ENCODE data around the gene SUPT4H1.
A peak's percentile ranks its signal among the peaks of the same experiment; 100 is the strongest.

The SUPT4H1 gene

DNA sequence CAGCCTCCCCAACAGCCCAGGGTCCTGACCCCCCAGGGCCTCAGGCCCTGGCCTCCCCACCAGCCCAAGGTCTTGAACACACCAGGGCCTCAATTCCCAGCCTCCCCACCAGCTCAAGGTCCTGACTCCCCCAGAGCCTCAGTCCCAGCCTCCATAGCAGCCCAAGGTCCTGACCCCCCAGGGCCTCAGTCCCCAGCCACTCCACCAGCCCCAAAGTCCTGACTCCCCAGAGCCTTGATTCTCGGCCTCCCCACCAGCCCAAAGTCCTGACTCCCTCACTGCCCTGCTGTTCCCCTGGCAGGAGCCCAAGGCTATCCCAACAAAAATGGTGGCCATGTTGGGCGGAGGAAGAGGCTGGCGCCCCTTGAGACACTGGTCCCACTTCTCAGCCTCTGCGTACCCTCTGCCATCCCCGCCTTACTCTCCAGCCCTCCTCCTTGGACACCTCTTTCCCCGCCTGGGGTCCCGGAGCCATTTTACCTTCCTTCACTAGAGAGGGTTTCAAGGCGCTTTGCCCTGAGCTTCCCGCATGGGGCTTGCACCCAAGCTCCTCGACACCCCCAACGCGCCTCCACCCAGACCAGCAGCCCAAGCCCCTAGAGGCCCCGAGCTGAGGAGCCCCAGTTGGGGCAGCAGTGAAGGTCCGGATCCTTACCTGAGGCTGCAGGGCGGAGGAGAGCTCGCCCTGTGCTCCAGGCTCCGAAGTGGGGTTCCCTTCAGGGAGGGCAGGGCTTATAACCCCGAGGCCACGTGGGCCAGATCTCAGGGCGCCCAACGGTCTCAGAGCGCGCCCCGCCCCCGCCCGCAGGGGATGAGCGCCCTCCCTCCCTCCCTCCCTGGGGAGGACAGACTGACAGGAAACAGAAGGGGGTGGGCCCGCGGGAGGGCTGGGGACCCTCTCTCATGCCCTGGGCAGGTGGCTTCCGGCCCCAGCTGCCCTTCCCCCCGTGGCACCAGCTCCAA lies 19.9 kb downstream of the SUPT4H1 start:
- DNase-seq (ENCODE audit: low read depth), result no peak
- TF ChIP-seq, protein P1, sequence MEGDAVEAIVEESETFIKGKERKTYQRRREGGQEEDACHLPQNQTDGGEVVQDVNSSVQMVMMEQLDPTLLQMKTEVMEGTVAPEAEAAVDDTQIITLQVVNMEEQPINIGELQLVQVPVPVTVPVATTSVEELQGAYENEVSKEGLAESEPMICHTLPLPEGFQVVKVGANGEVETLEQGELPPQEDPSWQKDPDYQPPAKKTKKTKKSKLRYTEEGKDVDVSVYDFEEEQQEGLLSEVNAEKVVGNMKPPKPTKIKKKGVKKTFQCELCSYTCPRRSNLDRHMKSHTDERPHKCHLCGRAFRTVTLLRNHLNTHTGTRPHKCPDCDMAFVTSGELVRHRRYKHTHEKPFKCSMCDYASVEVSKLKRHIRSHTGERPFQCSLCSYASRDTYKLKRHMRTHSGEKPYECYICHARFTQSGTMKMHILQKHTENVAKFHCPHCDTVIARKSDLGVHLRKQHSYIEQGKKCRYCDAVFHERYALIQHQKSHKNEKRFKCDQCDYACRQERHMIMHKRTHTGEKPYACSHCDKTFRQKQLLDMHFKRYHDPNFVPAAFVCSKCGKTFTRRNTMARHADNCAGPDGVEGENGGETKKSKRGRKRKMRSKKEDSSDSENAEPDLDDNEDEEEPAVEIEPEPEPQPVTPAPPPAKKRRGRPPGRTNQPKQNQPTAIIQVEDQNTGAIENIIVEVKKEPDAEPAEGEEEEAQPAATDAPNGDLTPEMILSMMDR (IDR thresholded peaks at IDR 0.05; ENCODE audit: low read length, missing control alignments), result no peak
- H3K4me3 ChIP-seq (replicated peaks; ENCODE audit: low read depth, low read length), result no peak overlapping the region

DNA sequence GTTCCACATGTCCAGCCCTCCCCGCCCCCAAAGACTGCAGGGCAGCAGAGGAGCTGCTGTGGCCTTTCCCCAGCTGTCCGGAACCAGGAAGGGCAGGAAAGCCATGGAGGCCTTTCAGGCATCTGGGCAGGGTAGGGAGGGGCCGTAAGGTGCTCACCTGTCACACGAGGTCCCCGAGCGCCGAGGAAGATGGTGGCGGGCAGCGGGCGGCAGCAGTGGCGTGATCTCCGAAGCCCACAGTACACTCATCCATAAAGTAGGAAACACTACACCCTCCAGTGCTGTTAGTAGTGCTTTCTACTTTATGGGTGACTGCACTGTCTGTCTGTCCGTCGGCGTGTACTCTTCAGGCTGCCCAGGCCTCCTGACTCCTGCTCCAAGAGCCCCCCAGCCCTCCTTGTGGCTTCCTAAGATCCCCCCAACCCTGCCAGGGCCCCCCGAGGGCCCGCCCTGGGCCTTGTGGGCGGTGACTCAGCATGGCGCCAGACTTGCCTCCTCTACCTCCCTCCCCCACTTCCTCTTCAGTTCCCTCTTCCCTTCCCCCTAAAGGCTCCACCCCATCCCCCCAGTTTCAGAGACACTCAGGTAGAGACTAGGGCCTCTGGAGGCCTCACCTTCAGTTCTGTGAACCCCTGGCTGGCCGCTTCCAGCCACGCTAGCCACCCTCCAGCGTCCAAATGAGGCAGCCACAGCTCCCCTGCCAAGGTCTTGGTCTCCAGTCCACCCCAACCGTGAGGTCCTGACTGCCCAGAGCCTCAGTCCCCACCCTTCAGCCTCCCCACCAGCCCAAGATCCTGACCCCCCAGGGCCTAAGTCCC lies 20.8 kb downstream of the SUPT4H1 start:
- TF ChIP-seq, protein P1 (IDR thresholded peaks at IDR 0.05; ENCODE audit: low read length, missing control alignments), result no peak
- no peak overlapping the region for H3K4me3 ChIP-seq (replicated peaks; ENCODE audit: low read depth, low read length)
- no peak for DNase-seq (ENCODE audit: low read depth)

DNA sequence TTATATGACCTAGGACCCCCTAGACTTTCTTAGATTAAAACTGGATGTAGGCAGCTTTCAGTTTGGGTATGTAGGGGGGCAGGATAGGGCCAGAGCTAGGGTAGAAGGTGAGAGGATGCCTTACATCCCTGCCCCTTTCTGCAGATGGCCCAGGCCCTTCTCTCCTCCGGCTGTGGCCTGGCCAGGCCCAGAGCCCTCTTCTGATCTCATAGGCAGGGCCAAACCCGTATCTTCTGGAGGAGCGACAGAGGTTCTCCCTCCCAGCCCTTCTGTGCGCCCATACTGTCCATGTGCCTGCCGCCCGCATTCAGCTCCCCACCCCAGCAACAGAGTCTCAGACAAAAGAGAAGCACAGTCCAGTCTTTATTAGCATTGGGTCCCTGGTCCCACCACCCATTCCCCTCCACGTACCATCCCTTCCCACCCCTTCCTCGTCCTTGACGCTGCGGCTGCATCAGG lies 21.4 kb downstream of the SUPT4H1 start:
- TF ChIP-seq, protein P1 (IDR thresholded peaks at IDR 0.05; ENCODE audit: low read length, missing control alignments), result no peak
- no peak overlapping the region for H3K4me3 ChIP-seq (replicated peaks; ENCODE audit: low read depth, low read length)
- DNase-seq (ENCODE audit: low read depth), result no peak

DNA sequence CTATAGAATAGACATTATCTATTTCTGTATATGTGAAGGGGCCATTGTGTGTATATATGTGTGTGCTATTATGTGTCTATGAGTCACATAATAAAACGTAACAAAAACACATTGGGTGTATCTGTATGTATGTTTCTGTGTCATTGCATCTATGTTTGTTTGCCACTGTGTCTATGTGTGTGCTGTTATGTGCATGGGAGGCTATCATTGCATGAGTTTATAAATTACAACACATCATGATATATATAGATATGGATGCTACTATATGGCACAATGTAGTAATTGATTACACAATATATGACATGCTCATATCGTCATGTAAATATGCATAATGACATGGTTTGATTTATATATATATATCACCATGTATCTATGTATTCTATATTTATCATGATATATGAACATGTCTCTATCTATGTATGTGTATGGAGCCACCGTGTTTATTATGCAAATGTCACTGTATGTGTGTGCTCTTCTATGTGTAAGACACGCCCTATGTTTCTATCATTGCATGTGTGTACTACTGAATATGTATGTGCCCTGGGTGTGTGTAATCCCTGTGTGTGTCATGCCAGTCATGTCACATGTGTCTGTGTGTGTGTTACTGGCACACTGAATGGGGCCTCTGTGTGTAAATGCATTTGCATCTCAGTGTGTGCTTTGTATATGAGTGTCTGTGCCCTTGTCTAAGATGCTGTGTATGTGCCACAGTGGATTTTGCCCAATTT lies 22.0 kb downstream of the SUPT4H1 start:
- no peak for DNase-seq (ENCODE audit: low read depth)
- TF ChIP-seq, protein P1 (IDR thresholded peaks at IDR 0.05; ENCODE audit: low read length, missing control alignments), result no peak
- no peak overlapping the region for H3K4me3 ChIP-seq (replicated peaks; ENCODE audit: low read depth, low read length)

DNA sequence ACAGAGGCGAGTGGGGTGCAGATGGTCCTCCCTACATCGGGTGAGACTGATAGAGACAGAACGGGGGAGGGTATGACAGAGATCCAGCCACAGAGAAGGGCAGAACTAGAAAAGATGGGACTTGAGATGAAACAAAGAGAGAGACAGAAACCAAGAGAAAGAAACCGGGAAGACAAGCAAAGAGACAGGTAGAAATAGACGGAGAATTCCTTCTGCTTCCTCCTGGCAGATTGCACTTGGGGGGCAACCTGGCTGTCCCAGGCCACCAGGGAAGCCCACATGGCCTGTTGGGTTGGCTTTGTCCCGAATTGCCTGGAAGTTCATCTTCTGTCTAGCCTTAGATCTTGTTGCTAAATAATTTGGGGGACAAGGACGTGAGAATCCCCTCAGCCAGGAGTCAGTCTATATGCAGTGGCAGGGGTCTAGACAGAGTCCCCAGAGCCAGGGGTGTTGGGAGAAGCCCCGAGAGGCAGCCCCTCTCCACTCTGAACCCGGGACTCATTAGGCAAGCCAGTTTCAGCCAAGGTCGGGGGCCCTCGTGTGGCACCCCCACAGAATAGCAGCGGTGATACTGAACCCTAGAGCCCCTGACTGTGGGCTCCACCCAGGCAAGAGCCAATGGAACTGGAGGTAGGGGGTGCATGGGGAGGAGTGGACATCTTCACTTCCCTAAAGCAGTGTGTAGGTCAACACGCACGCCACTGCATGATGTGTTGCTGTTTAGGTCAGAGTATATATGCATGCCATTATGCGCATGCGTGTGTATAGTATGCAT lies 22.8 kb downstream of the SUPT4H1 start:
- no peak overlapping the region for H3K4me3 ChIP-seq (replicated peaks; ENCODE audit: low read depth, low read length)
- no peak for DNase-seq (ENCODE audit: low read depth)
- TF ChIP-seq, protein P1 (IDR thresholded peaks at IDR 0.05; ENCODE audit: low read length, missing control alignments), result peak; percentile 16
